GM12878 (cell line): ENCODE data around the gene SORCS2. TPM values are rescaled to one million over a fixed set of nuclear protein-coding genes. Genes with fewer than 3 reads are reported as not detected.

Source experiments
- BHLHE40 ChIP-seq, 2 experiments: fragments of 450-650 bp in 1 of 2; IDR thresholded peaks; 2 replicates each; pipeline ENCODE4 v1.6.1; 2011 to 2017; ENCODE audit warnings: low read depth in 2 of 2, borderline replicate concordance in 1 of 2, improper control_type of control experiment in 1 of 2, low read length in 1 of 2, mild to moderate bottlenecking in 1 of 2
- CEBPZ ChIP-seq: fragments of 150-350 bp; IDR thresholded peaks from 2 replicates; pipeline ENCODE4 v1.6.1; 2016; ENCODE audit warnings: low read depth, low read length
- FOXM1 ChIP-seq: IDR thresholded peaks from 2 replicates; pipeline ENCODE4 v1.6.1; 2012; ENCODE audit warnings: low read depth, mild to moderate bottlenecking, inconsistent platforms, low read length, moderate library complexity
- PAX5 ChIP-seq: IDR thresholded peaks from 2 replicates; pipeline ENCODE4 v1.6.1; 2011; ENCODE audit warnings: low read depth, low read length, borderline replicate concordance
- RUNX3 ChIP-seq: IDR thresholded peaks from 2 replicates; pipeline ENCODE4 v1.6.1; 2012; ENCODE audit warnings: low read length, inconsistent platforms
- TARDBP ChIP-seq: IDR thresholded peaks from 2 replicates; pipeline ENCODE4 v1.6.1; 2016; ENCODE audit warnings: borderline replicate concordance
- ZBTB4 ChIP-seq: fragments of 450-650 bp; formaldehyde crosslinking; IDR thresholded peaks from 2 replicates; pipeline ENCODE4 v1.4.0; 2022; ENCODE audit warnings: mild to moderate bottlenecking, moderate library complexity
- ZNF24 ChIP-seq: fragments of 450-650 bp; IDR thresholded peaks from 2 replicates; pipeline ENCODE4 v1.6.1; 2017; ENCODE audit warnings: antibody characterized with exemption, mild to moderate bottlenecking
- ZNF384 ChIP-seq: IDR thresholded peaks from 2 replicates; pipeline ENCODE4 v1.6.1; 2012; ENCODE audit warnings: low read depth, mild to moderate bottlenecking, low read length, improper control_type of control experiment, borderline replicate concordance
- ZZZ3 ChIP-seq: IDR thresholded peaks from 2 replicates; pipeline ENCODE4 v1.6.1; 2011; ENCODE audit warnings: low read depth; ENCODE audit not compliant: control insufficient read depth, insufficient read length
- polyA plus RNA-seq, 11 experiments: library from polyadenylated mRNA; depleted of rRNA in 4 of 11; unstranded in 6 of 11; stranded (reverse) in 5 of 11; fragments of >200 nt; fragmentation: Nextera tagmentation in 4 of 11; fragmentation: Illumina TruSeq in 1 of 11; extraction: Ambion mirVana in 4 of 11; extraction: Trizol in 1 of 11; gene quantifications; 1 replicate in 1 of 11; 2 replicates in 10 of 11; pipeline versions ENCODE4 v1.2.1 to v1.2.3, GENCODE V29; 2011 to 2016; ENCODE audit warnings: inconsistent platforms in 2 of 11, missing spikeins in 2 of 11, low read depth in 1 of 11
- total RNA-seq, 4 experiments: library from RNA; depleted of rRNA in 3 of 4; stranded (reverse); fragments of >200 nt in 3 of 4; fragmentation: Illumina TruSeq in 1 of 4; extraction: Trizol in 1 of 4; gene quantifications; 2 replicates each; pipeline versions ENCODE4 v1.2.1 to v1.2.3, GENCODE V29; 2013 to 2021
- TF ChIP-seq, protein P1 (sequence below): fragments of 450-650 bp; conservative IDR thresholded peaks from 2 replicates; pipeline ENCODE4 v1.6.1; 2017; ENCODE audit warnings: mild to moderate bottlenecking, moderate library complexity

Gene SORCS2
- total and polyA plus RNA-seq, 10 of the 15 experiments (the other 5 are each of a cell fraction or from before 2014, with no cell fraction given) = 0.01 to 0.15 (median 0.05) TPM; not detected in 5

GRCh38 chr4:7635445-7636239 lies 443.3 kb downstream of the SORCS2 start (continued):
- TF ChIP-seq CEBPZ (no peak), ZZZ3 (no peak), TARDBP (no peak), ZBTB4 (CRISPR knock-in tag) (no peak), BHLHE40 (IDR thresholded peaks at IDR 0.05; ENCODE audit: borderline replicate concordance in 1 of 2, low read depth in 2 of 2, low read length in 1 of 2) (no peak), PAX5 (no peak), FOXM1 (no peak), ZNF24 (no peak), ZNF384 (no peak), RUNX3 (no peak)
- TF ChIP-seq, protein P1, sequence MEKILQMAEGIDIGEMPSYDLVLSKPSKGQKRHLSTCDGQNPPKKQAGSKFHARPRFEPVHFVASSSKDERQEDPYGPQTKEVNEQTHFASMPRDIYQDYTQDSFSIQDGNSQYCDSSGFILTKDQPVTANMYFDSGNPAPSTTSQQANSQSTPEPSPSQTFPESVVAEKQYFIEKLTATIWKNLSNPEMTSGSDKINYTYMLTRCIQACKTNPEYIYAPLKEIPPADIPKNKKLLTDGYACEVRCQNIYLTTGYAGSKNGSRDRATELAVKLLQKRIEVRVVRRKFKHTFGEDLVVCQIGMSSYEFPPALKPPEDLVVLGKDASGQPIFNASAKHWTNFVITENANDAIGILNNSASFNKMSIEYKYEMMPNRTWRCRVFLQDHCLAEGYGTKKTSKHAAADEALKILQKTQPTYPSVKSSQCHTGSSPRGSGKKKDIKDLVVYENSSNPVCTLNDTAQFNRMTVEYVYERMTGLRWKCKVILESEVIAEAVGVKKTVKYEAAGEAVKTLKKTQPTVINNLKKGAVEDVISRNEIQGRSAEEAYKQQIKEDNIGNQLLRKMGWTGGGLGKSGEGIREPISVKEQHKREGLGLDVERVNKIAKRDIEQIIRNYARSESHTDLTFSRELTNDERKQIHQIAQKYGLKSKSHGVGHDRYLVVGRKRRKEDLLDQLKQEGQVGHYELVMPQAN = no peak
- TF ChIP-seq, all 136 proteins: peak for 0
